CMK (cell line): ENCODE results near the gene NT5M.
"Not testable (repeated sequence)": the region's sequence is repeated elsewhere in the genome, so short reads cannot be mapped to it uniquely, and the experiment has no call there.

Experiments
- DNase-seq: peaks from one replicate; pipeline ENCODE4 v3.0.0-alpha.2; 2010; ENCODE audit warnings: low read depth

NT5M gene

DNA sequence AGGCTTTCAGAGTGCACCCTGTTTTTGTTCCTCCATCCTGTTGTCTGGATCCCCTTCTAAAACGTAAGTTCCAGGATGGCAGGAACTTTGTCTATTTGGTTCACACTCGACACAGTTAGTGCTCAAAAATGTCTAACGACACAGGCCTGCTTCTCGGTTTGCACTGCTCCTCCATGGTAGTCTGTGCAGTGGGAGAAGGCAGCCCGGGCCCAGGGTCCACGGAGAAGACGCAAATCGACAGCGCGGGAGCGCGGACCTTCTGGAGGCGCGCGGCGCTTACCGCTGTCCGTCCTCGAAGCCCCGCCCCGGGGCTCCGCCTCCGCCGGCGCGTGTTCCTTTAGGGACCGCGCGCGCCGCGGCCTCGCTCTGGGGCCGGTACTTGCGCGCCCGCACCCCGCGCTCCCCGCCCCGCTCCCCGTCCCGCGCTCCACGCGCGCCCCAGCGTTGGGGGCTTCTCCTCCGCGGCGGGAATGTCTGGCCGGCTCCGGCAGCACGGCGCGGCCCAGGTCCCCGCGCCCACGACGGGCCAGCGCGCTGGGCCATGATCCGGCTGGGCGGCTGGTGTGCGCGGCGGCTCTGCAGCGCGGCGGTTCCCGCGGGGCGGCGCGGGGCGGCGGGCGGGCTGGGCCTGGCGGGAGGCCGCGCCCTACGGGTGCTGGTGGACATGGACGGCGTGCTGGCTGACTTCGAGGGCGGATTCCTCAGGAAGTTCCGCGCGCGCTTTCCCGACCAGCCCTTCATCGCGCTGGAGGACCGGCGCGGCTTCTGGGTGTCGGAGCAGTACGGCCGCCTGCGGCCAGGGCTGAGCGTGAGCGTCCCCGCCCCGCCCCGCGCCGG, at the start of gene NT5M:
Gene NT5M, plus strand, starts transcription at position 364 of the 837 bp plus-strand sequence. Its CDS starts 178 bp downstream, at position 542.
- DNase-seq: peak; percentile 66

DNA sequence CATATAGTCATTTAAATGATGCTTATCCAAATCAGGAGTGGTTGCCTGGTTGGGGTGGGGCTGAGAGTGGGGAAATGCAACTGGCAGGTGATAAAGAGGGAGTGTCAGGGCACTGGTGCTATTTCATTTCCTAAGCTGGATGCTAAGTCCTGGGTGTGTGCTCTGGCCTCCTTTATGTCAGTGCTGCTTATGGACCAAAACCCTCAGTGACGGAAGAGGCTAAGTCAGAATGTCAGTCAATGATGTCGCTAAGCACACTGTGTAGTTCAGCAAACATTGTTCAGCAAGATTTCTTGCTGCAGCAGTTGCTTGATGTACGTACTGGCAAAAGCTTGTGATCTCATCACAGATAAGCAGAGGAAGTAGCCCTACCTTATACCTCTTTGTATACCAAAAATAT, 49.8 kb upstream of the NT5M start:
- DNase-seq: no peak

DNA sequence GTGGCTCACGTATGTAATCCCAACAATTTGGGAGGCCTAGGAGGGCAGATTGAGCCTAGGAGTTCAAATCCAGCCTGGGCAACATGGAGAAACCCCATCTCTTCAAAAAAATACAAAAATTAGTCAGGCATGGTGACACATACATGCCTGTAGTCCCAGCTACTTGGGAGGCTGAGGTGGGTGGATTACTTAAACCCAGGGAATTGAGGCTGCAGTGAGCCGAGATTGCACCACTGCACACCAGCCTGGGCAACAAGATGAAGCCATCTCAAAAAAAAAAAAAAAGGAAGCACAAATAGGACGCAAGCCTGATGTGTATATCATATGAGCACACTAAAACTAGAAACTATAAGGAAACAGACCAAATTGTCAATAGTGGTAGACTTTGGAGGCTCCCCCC, 49.1 kb upstream of the NT5M start:
- no peak for DNase-seq

DNA sequence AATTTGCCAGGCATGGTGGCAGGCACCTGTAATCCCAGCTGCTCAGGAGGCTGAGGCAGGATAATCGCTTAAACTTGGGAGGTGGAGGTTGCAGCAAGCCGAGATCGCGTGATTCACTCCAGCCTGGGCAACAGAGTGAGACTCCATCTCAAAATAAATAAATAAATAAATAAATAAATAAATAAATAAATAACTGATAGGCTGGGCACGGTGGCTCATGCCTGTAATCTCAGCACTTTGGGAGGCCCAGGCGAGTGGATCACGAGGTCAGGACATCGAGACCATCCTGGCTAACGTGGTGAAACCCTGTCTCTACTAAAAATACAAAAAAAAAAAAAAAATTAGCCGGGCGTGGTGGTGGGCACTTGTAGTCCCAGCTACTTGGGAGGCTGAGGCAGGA, 47.5 kb upstream of the NT5M start:
- not testable (repeated sequence) for DNase-seq

DNA sequence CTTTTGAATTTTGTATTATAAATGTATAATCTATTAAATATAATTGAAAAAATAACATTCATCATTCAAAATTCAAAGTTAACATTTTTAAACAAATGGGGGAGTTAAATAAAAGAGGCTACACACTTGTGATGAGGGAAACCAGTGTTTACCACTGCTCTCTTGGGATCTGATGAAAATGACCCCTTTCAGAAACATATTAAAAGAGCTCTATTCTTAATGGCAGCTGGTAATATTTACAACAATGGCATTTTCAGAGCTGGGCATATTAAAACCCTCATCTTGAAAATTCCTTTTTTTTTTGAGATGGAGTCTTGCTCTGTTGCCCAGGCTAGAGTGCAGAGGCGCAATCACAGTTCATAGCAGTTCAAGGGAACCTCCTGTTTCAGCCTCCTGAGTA, 46.9 kb upstream of the NT5M start:
- DNase-seq: no peak

DNA sequence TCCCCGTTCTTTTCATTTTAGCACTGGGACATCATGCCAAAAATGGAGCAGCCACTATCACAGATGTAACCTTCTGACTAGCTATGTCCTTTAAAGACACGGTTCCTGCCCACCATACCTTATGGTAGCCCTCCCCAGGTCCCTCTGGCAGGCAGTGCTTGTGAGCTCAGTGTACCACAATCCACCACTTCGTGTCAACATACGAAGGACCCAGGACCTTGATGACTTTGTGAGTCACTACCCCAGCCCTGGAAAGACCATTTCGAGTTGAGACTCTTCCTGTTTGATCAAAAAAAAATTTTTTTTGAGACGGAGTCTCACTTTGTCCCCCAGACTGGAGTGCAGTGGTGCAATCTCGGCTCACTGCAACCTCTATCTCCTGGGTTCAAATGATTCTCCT, 45.2 kb upstream of the NT5M start:
- DNase-seq: no peak

DNA sequence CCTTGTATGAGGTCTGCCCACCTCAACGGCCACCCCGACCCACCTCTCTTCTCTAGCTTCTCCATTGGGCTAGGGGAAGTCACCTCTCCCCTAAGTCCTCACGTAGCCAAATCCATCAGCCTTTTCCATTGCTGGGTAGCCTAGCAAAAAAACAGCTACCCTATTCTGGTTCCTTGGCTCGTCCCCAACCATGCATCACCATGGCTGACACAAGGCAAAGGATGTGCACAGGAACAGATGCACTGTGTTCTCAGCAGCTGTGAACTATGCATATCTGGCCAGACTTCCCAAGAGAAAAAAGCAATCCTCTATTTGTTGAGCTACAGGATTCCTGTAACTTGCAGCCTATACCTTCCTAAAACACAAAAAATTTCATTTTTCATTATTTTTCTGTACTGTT, 44.2 kb upstream of the NT5M start:
- DNase-seq: no peak

DNA sequence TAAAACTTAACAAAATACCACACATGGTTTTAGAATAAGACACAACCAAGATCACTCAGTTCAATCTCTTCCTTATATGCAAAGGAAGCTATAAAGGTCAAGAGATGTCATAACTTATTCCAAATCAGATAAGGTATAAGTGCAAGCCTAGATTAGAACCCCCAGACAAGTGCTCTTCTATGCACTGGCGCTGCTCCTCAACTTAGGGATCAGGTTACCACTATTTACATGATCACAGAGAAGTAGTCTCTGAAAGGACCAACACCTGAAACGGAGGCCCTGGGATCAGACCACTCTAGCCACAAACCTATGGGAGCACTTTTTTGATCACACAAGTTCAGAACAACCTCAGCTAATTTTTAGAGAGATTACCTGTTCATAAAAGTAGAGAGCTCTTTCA, 38.7 kb upstream of the NT5M start:
- no peak for DNase-seq

DNA sequence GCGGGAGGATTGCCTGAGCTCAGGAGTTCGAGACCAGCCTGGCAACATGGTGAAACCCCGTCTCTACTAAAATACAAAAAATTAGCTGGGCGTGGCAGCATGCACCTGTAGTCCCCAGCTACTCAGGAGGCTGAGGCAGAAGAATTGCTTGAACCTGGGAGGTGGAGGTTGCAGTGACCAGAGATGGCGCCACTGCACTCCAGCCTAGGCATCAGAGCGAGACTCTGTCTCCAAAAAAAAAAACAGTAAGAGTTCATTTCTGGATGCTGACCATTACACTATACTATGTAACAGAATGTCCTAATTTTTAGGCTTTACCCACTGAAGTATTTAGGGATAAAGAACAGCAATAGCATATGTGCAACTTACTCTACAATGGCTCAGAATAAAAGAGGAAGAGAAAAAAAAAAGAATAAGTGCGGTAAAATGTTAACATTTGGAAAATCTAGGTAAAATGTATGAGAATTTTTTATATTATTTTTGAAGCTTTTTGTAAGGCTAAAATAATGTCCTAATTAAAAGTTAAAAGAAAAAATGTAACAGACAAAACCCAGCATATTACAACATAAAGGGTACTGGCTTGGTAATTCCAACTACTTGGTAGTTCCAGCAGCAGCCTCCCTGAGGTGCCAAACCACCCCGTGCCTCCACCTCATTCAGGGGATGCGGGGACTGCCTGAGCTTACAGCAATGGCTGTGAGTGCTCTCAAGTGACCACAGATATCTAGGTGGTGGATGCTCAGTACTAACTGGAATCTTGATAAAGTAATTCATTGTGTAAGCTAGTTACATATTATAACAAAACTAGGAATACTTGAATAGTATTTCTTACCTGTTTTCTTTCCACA, 33.0 kb upstream of the NT5M start:
- DNase-seq: no peak

DNA sequence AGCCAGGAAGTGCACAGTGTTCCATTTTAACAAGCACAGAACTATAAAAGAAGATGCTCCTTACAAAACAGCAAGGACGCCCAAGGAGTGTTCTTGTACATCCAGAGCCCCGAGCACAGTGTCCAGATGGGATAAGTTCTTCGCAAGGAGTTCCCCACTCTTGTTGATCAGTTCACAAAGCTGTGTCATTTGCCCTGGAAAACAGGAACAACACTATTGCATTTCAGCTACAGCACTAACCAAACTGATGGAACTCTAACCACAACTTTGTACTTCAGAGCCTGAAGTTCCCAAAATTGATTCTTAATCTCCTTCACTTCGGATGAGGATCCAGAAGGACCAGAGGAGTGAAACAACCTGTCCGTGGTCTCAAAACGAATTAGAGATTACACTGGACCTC, 27.2 kb upstream of the NT5M start:
- DNase-seq: no peak

DNA sequence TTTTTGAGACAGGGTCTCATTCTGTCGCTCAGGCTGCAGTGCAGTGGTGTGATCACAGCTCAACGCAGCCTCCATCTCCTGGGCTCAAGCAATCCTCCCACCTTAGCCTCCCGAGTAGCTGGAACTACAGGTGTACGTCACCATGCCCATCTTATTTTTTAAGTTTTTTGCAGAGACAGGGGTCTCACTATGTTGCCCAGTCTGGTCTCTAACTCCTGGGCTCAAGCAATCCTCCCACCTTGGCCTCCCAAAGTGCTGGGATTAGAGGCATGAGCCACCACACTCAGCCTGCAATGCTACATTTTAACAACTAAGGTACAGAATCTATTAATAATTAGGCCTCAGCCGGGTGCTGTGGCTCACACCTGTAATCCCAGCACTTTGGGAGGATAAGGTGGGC, 25.7 kb upstream of the NT5M start:
- not testable (repeated sequence) for DNase-seq

DNA sequence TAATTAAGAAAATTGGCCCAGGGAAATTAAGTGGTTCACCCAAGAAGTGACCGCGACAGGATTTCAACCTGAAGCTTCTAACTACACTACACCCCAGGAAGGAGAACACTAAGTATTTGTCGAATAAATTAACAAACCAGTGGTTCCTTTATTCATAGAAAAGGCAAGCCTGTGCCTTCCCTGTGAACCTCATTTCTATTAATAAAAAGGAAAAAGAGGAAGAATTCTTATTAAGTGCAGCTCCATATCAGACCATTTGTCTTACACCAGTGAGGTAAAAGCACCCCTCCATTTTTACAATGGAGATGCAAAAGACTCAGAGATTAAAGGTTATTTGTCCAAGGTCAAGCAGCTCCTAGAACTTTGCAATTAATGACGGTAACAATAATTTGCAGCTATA, 23.9 kb upstream of the NT5M start:
- no peak for DNase-seq

DNA sequence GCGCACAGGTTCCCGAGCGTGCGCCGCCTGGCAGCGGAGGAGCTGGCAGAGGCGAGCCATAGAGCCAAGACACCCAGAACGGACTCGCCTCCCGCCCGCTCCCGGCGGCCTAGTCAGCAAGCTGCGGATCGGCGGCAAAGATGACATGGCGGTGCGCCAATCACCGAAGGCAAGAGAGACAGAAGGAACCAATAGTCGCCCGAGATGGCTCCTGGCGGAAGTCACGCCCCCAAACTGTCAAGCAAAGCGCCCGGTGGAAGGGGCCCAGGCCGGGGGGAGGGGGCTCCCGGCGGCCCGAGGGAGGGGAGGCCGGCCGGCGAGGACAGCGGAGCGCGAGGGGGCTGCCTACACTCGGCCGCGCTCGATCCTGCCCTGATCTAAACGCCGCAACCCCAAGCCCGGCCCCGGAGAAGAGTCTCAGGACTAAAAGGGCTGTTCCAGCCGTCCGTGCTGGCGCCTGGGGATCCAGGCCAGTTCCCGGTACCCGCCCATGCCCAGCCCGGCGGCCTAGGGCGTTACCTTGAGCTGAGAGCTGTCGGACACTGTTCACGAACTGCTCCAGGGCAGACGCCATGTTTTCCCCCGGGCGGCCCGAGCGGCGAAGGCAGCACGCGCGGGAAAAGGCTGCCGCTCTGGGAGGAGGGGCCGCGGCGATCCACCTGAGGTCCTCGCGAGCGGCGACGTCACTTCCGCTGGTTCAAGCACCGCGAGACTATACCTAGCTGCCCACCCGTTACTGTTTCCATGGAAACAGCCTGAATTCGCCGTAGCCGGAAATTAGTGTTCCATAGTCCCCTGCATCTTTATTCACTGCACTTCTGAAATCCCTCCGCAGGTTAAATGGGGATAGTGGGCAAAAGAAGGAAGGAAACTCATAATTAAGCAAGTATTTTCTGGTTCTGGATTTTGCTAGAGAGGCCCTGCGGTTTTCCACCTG, 22.3 kb upstream of the NT5M start, which contains the start of gene COPS3:
Gene COPS3, minus strand, starts transcription at position 634 of the 937 bp plus-strand sequence. Its CDS starts 60 bp downstream, at position 574.
- DNase-seq: peak; percentile 93

DNA sequence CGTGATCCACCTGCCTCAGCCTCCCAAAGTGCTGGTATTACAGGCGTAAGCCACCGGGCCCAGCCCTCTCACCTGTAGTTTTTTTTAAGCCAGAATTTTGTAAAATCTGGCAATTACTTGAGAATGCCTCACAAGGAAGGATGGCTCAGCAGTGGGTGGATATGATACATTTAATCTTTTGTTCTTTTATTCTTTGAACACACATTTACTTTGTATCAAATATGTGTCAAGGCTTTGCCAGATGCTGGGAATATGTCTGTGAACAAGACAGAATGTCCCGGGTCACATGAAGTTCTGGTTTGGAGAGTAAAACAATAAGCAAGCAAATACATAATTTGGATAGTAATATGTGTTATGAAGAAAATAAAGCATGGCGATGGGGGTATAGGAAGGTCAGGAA, 17.2 kb upstream of the NT5M start:
- DNase-seq: no peak

DNA sequence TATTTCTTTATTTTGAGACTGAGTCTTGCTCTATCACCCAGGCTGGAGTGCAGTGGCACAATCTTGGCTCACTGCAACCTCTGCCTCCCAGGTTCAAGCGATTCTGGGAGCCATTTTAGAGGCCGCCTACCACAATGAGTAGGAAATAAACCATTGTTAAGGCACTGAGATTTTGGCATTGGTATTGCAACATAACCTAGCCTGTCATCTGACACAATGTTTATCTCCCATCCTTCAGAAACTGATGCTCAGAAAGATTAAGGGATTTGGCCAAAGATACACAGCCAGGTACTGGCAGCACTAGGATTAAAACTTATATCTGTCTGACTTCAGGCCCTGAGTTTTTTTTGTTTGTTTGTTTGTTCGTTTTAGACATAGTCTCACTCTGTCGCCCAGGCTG, 14.1 kb upstream of the NT5M start:
- no peak for DNase-seq

DNA sequence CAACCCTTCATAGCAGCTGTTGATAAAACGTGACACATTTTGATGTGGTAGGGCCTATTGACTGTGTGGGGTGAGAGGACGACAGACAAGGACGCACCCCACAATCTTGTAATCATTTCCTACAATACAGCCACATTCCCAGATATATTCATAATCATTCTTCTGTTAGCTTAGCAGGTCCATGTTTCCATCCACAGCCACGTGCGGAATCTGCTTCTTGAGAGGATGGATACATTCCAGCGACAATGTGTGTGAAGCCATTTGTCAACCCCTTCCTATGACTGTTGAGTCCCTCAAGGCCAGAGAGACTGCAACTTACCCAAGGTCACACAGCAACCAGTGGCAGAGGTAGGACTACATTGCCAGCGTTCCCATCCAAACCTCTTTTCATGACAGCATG, 13.5 kb upstream of the NT5M start:
- DNase-seq: no peak

DNA sequence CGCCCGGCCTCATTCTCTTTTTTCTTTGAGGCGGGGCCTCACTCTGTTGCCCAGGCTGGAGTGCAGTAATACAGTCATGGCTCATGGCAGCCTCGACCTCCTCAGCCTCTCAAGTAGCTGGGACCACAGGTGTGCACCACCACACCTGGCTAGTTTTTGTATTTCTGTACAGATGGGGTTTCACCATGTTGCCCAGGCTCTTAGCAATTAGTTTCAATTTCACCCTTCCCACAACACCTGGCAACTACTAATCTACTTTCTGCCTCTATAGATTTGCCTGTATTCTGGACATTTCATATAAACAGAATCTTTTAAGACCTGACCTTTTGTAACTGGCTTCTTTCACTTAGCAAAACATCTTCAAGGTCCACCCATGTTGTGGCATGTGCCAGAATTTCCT, 8.0 kb upstream of the NT5M start:
- no peak for DNase-seq

DNA sequence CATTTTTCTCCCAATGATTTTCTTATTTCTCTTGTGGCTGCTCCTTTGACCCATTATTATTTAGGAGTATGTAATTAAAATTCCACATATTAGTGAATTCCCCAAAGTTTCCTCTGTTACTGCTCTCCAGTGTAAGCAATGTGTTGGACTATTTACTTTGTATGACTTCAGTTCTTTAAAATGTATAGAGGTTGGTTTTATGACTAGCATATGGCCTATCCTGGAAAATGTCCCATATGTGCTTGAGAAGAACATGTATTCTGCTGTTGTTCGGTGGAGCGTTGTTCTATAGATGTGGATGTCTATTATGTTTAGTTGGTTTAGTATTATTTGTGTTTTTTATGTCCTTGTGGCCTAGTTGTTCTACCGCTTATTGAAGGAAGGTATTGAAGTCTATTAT, 6.0 kb upstream of the NT5M start:
- no peak for DNase-seq

DNA sequence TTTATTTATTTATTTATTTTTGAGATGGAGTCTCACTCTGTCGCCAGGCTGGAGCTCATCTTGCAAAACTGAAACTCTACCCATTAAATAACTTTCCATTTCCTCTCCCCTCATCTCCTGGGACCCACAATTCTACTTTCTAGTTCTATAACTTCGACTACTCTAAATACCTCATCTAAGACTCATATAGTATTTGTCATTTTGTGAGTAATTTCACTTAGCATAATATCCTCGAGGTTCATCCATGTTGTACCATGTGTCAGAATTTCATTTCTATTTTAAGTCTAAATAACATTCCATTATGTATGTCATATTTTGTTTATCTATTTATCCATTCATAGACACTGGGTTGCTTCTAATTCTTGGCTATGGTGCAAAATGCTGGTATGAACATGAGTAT, 5.1 kb upstream of the NT5M start:
- no peak for DNase-seq

DNA sequence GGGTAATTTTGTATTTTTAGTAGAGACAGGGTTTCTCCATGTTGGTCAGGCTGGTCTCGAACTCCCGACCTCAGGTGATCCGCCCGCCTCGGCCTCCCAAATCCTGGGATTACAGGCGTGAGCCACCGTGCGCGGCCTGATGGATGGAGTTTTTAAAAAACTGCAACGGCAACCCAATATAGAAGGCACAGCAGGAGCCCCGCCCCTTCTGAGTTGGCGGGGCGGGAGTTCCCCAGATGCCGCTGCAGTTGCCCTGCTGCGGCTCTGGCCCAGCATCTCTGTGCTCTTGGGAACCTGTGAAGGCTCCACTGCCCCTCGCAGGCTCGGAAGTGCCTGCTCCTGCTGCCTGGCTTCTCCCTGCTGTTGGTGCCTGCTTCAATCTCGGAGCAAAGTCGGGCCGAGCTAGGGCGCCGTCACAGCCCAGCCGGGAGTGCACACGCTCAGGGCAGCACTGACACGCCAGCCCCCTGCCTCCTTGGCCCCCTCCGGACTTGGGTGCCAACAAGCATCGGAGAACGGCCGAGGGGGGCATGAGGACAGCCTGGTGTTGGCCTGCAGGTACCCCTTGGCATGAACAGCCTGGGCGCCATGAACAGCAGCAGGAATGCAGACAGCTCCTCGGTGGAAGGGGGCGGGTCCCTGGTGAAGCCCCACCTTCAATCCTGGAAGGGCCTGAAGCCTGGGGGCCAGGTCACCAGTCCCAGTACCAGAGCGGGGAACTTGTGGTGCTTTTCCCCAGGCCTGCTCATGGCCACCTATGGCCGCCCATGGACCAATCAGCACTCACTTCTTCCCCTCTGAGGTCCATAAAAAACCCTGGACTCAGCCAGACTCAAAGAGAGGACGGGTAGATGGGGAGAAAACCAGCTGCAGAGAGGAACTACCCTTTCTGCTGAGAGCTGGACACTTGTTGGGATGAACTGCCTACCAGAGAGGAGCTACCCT, 2.3 kb upstream of the NT5M start:
- peak; percentile 77 for DNase-seq

DNA sequence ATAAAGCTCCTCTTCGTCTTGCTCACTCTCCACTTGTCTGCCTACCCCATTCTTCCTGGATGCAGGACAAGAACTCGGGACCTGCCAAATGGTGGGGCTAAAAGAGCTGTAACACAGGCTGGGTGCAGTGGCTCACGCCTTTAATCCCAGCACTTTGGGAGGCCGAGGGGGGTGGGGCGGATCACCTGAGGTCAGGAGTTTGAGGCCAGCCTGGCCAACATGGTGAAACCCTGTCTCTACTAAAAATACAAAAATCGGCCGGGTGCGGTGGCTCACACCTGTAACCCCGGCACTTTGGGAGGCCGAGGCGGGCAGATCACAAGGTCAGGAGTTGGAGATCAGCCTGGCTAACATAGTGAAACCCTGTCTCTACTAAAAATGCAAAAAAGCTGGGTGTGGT, 1.5 kb upstream of the NT5M start:
- DNase-seq: not testable (repeated sequence)
